Left ventricle myocardium inferior (tissue), 1 donor: ENCODE data around the gene OGFR. TPM values are rescaled to one million over a fixed set of nuclear protein-coding genes. Genes with fewer than 3 reads are reported as not detected.

Experiments
- DNase-seq: peaks from one replicate; pipeline ENCODE4 v3.0.0-alpha.2; 2020
- H3K27ac ChIP-seq: fragments of 200-600 bp; replicated peaks from 2 replicates; pipeline ENCODE4 v1.8.0; 2021
- H3K27me3 ChIP-seq: fragments of 200-600 bp; 2 replicates; pipeline ENCODE4 v1.8.0; 2021; ENCODE audit warnings: low read depth
- H3K36me3 ChIP-seq: fragments of 200-600 bp; 2 replicates; pipeline ENCODE4 v1.8.0; 2021
- H3K4me1 ChIP-seq: fragments of 200-600 bp; 2 replicates; pipeline ENCODE4 v1.8.0; 2021
- H3K4me3 ChIP-seq: fragments of 200-600 bp; 2 replicates; pipeline ENCODE4 v1.8.0; 2021; ENCODE audit warnings: mild to moderate bottlenecking, moderate library complexity
- H3K9me3 ChIP-seq: fragments of 200-600 bp; replicated peaks from 2 replicates; pipeline ENCODE4 v1.8.0; 2021
- intact Hi-C: fragments of 100-400 bp; cut with micrococcal nuclease; formaldehyde crosslinking; loops from one replicate; pipeline ENCODE4 v1.11.0; 2022
- total RNA-seq: library from RNA; stranded (reverse); fragmentation: NEBNext Ultra II Directional; extraction: Animal tissue kit (Norgen Biotek cat#: 25700); gene quantifications from one replicate; pipeline ENCODE4 v1.2.1, GENCODE V29; 2021
- TF ChIP-seq, protein P1 (sequence below): fragments of 200-600 bp; IDR thresholded peaks from 2 replicates; pipeline ENCODE4 v1.8.0; 2021; ENCODE audit warnings: antibody characterized with exemption, mild to moderate bottlenecking, borderline replicate concordance
- donor health status: DM: no; HTN: yes; CAD: no; lungs with severe emphysema.

The OGFR gene
- total RNA-seq, 1 donor from 2014 or later: 19.2 TPM

- peaks cover 4% of the 10 kb centered on the region for H3K4me1 ChIP-seq
- H3K9me3 ChIP-seq: no peaks in the 10 kb centered on the region
- H3K27me3 ChIP-seq: peaks cover 49% of the 10 kb centered on the region
- TF ChIP-seq, protein P1, sequence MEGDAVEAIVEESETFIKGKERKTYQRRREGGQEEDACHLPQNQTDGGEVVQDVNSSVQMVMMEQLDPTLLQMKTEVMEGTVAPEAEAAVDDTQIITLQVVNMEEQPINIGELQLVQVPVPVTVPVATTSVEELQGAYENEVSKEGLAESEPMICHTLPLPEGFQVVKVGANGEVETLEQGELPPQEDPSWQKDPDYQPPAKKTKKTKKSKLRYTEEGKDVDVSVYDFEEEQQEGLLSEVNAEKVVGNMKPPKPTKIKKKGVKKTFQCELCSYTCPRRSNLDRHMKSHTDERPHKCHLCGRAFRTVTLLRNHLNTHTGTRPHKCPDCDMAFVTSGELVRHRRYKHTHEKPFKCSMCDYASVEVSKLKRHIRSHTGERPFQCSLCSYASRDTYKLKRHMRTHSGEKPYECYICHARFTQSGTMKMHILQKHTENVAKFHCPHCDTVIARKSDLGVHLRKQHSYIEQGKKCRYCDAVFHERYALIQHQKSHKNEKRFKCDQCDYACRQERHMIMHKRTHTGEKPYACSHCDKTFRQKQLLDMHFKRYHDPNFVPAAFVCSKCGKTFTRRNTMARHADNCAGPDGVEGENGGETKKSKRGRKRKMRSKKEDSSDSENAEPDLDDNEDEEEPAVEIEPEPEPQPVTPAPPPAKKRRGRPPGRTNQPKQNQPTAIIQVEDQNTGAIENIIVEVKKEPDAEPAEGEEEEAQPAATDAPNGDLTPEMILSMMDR: no peak
- intact Hi-C loops: no loop called here
- no peaks in the 10 kb centered on the region for H3K36me3 ChIP-seq
- H3K4me3 ChIP-seq: no peak overlapping the region
- H3K27ac ChIP-seq: no peak overlapping the region
- no peak for DNase-seq
Observed at GRCh38 chr20:62776692-62777527, 27.7 kb upstream of the OGFR start.

DNA sequence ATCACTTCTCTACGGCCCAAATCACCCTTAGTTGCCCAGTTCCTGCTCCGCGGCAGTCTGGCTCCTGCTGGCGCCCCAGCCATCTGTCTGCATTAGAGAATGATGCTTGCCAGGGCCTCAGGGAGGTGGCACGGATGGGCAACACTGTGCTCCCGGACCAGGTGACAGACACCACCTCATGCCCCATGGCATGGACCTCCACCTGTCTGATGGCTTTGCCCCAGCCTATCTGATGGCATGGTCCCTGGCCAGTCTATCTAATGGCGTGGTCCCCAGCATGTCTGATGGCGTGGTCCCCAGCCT is 27.2 kb upstream of the OGFR start:
- Histone ChIP-seq H3K36me3 (no peaks in the 10 kb centered on the region), H3K27me3 (peaks cover 44% of the 10 kb centered on the region), H3K4me3 (no peak overlapping the region), H3K9me3 (no peaks in the 10 kb centered on the region), H3K27ac (no peak overlapping the region), H3K4me1 (peaks cover 8% of the 10 kb centered on the region)
- DNase-seq: no peak
- intact Hi-C loops: no loop called here
- TF ChIP-seq, protein P1: no peak

- no peak overlapping the region for H3K4me3 ChIP-seq
- H3K4me1 ChIP-seq: peaks cover 14% of the 10 kb centered on the region
- intact Hi-C loops: no loop called here
- H3K9me3 ChIP-seq: no peaks in the 10 kb centered on the region
- TF ChIP-seq, protein P1: no peak
- peaks cover 44% of the 10 kb centered on the region for H3K27me3 ChIP-seq
- no peak for DNase-seq
- H3K27ac ChIP-seq: no peak overlapping the region
- H3K36me3 ChIP-seq: no peaks in the 10 kb centered on the region
Observed at GRCh38 chr20:62778058-62778457, 26.6 kb upstream of the OGFR start.

- Histone ChIP-seq H3K27me3 (peaks cover 40% of the 10 kb centered on the region), H3K36me3 (no peaks in the 10 kb centered on the region), H3K4me3 (no peak overlapping the region), H3K4me1 (peaks cover 22% of the 10 kb centered on the region), H3K9me3 (no peaks in the 10 kb centered on the region), H3K27ac (no peak overlapping the region)
- intact Hi-C loops: no loop called here
- TF ChIP-seq, protein P1: no peak
- no peak for DNase-seq
Observed at GRCh38 chr20:62778601-62779416, 25.8 kb upstream of the OGFR start.

DNA sequence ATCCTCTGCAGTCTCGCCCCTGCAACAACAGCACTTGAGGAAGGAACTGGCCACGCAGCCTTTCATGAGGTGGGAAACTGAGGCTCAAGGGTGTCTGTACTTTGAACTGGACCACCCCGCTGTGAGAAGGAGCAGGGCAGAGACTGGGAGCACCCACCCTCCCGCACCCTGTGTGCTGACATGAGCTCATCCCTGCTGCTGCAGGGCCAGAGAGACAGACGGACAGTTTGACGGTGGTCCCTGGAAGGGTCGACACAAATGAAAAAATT is 25.3 kb upstream of the OGFR start:
- no peaks in the 10 kb centered on the region for H3K36me3 ChIP-seq
- no peak overlapping the region for H3K27ac ChIP-seq
- TF ChIP-seq, protein P1: no peak
- DNase-seq: no peak
- peaks cover 34% of the 10 kb centered on the region for H3K27me3 ChIP-seq
- intact Hi-C loops: no loop called here
- H3K9me3 ChIP-seq: no peaks in the 10 kb centered on the region
- H3K4me3 ChIP-seq: no peak overlapping the region
- peaks cover 27% of the 10 kb centered on the region for H3K4me1 ChIP-seq
